Right atrium auricular region (tissue), 2 donors: Measurements from ENCODE around the gene GARIN6. TPM values are rescaled to one million over a fixed set of nuclear protein-coding genes. Genes with fewer than 3 reads are reported as not detected.
"Not testable (repeated sequence)": the region's sequence is repeated elsewhere in the genome, so short reads cannot be mapped to it uniquely, and the experiment has no call there.

ENCODE experiments used
- DNase-seq: peaks from one replicate; pipeline ENCODE4 v3.0.0-alpha.2; 2019; ENCODE audit warnings: low spot score
- H3K27ac ChIP-seq, 2 donors: fragments of 200-600 bp; sonication (generic); 1 replicate in 1 of 2; 2 replicates in 1 of 2; pipeline ENCODE4 v1.5.1; 2016 to 2019
- H3K27me3 ChIP-seq, 2 donors: fragments of 200-600 bp; sonication (generic); one replicate each; pipeline versions ENCODE4 v1.5.1 to v1.6.0; 2017 to 2019
- H3K36me3 ChIP-seq: fragments of 200-600 bp; sonication (generic); one replicate; pipeline ENCODE4 v1.5.1; 2016
- H3K4me1 ChIP-seq, 2 donors: fragments of 200-600 bp; sonication (generic); one replicate each; pipeline versions ENCODE4 v1.5.1 to v1.6.0; 2017 to 2019
- H3K4me3 ChIP-seq, 2 donors: fragments of 200-600 bp; sonication (generic); 1 replicate in 1 of 2; 2 replicates in 1 of 2; pipeline ENCODE4 v1.5.1; 2017 to 2019; ENCODE audit warnings: mild to moderate bottlenecking in 1 of 2, moderate library complexity in 1 of 2
- H3K9me3 ChIP-seq, 2 donors: fragments of 200-600 bp; sonication (generic); one replicate each; pipeline ENCODE4 v1.5.1; 2019
- CTCF ChIP-seq, 2 donors: fragments of 200-600 bp; sonication (generic); IDR thresholded peaks; one replicate each; pipeline ENCODE4 v1.5.1; 2019; ENCODE audit warnings: antibody characterized with exemption in 2 of 2
- total RNA-seq, 2 donors: library from RNA; depleted of rRNA; stranded (reverse); fragments of >200 nt; gene quantifications; one replicate each; pipeline ENCODE4 v1.1.0, GENCODE V29; 2016

GARIN6 gene
- total RNA-seq, 2 donors from 2014 or later: not detected

GRCh38 chr12:99618657-99619056 lies 28.9 kb upstream of the GARIN6 start:
- Histone ChIP-seq H3K27ac (no peak overlapping the region), H3K27me3 (no peaks in the 10 kb centered on the region), H3K36me3 (no peaks in the 10 kb centered on the region), H3K4me3 (no peak overlapping the region), H3K9me3 (peaks cover 6 to 37% of the 10 kb centered on the region in 2 donors), H3K4me1 (no peaks in the 10 kb centered on the region)
- no peak for DNase-seq
- no peak for TF ChIP-seq CTCF (IDR thresholded peaks at IDR 0.05)

GRCh38 chr12:99619389-99620158 lies 28.0 kb upstream of the GARIN6 start:
- no peaks in the 10 kb centered on the region for H3K27me3 ChIP-seq
- H3K4me1 ChIP-seq: no peaks in the 10 kb centered on the region
- H3K9me3 ChIP-seq: peaks cover 6 to 37% of the 10 kb centered on the region in 2 donors
- H3K27ac ChIP-seq: no peak overlapping the region
- no peak overlapping the region for H3K4me3 ChIP-seq
- TF ChIP-seq CTCF (IDR thresholded peaks at IDR 0.05): peak in 1 of 2 donors; percentile 38
- no peak for DNase-seq
- H3K36me3 ChIP-seq: no peaks in the 10 kb centered on the region

GRCh38 chr12:99620159-99620479 lies 27.4 kb upstream of the GARIN6 start:
- H3K27ac ChIP-seq: no peak overlapping the region
- no peaks in the 10 kb centered on the region for H3K27me3 ChIP-seq
- no peak for DNase-seq
- no peak overlapping the region for H3K4me3 ChIP-seq
- H3K36me3 ChIP-seq: no peaks in the 10 kb centered on the region
- no peak for TF ChIP-seq CTCF (IDR thresholded peaks at IDR 0.05)
- H3K4me1 ChIP-seq: no peaks in the 10 kb centered on the region
- H3K9me3 ChIP-seq: peaks cover 6 to 37% of the 10 kb centered on the region in 2 donors

GRCh38 chr12:99624591-99624990 lies 23.0 kb upstream of the GARIN6 start:
- H3K9me3 ChIP-seq: peaks cover 6 to 31% of the 10 kb centered on the region in 2 donors
- H3K4me1 ChIP-seq, H3K4me3 ChIP-seq, DNase-seq, H3K27ac ChIP-seq, H3K27me3 ChIP-seq, H3K36me3 ChIP-seq: not testable (repeated sequence)

- TF ChIP-seq CTCF (IDR thresholded peaks at IDR 0.05): no peak
- H3K27ac ChIP-seq: no peak overlapping the region
- no peaks in the 10 kb centered on the region for H3K4me1 ChIP-seq
- H3K36me3 ChIP-seq: no peaks in the 10 kb centered on the region
- no peaks in the 10 kb centered on the region for H3K27me3 ChIP-seq
- peaks cover 0 to 2% of the 10 kb centered on the region in 2 donors for H3K9me3 ChIP-seq
- H3K4me3 ChIP-seq: no peak overlapping the region
- no peak for DNase-seq
Measured at GRCh38 chr12:99627459-99627858, 20.1 kb upstream of the GARIN6 start.

GRCh38 chr12:99644629-99645028 lies 2.9 kb upstream of the GARIN6 start:
- no peak for DNase-seq
- Histone ChIP-seq H3K4me1 (no peaks in the 10 kb centered on the region), H3K27me3 (no peaks in the 10 kb centered on the region), H3K9me3 (no peaks in the 10 kb centered on the region), H3K36me3 (no peaks in the 10 kb centered on the region), H3K4me3 (no peak overlapping the region), H3K27ac (no peak overlapping the region)
- TF ChIP-seq CTCF (IDR thresholded peaks at IDR 0.05): no peak
